ENCODE data around the gene SORL1. TPM values are rescaled to one million over a fixed set of nuclear protein-coding genes. Genes with fewer than 3 reads are reported as not detected.

SORL1 gene
- total and polyA plus RNA-seq, 2 of the 8 experiments (the other 6 are each of a cell fraction or from before 2014, with no cell fraction given), result 38.1 to 65.5 TPM

- Histone ChIP-seq H3K23me2 (ENCODE audit: low read depth, low read length) (no peaks in the 10 kb centered on the region), H3K4me3 (ENCODE audit: extremely low read depth in 1 of 4, insufficient read depth in 2 of 4, low read depth in 3 of 4, low read length in 4 of 4) (no peak overlapping the region), H3K18ac (ENCODE audit: extremely low read depth, low read length) (no peak overlapping the region), H2BK12ac (ENCODE audit: low read depth, low read length) (no peak overlapping the region), H4K20me1 (replicated peaks in 1 of 2; ENCODE audit: control insufficient read depth in 1 of 2, insufficient read depth in 2 of 2, low read length in 2 of 2) (no peaks in the 10 kb centered on the region), H3K56ac (replicated peaks; ENCODE audit: insufficient read length, low read depth, low read length) (no peak overlapping the region), H3K79me2 (ENCODE audit: control insufficient read depth in 1 of 2, insufficient read depth in 2 of 2, low read length in 2 of 2) (no peaks in the 10 kb centered on the region), H4K8ac (ENCODE audit: extremely low read depth, insufficient read depth, low read length) (no peak overlapping the region), H3K4me2 (ENCODE audit: insufficient read depth in 1 of 2, low read depth in 2 of 2, low read length in 2 of 2) (peak overlapping the region; percentile 6 to 12; a peak in 1 of 4 replicates), H3K9ac (replicated peaks in 1 of 4; ENCODE audit: extremely low read depth in 1 of 4, low read depth in 3 of 4, low read length in 3 of 4) (no peak overlapping the region), H3K27me3 (replicated peaks in 1 of 4; ENCODE audit: control insufficient read depth in 3 of 4, extremely low read depth in 1 of 4, insufficient read depth in 3 of 4, low read length in 3 of 4) (no peaks in the 10 kb centered on the region), H3K36me3 (ENCODE audit: control insufficient read depth in 2 of 4, insufficient read depth in 4 of 4, low read length in 3 of 4) (peaks cover 3 to 47% (median 22%) of the 10 kb centered on the region in 4 experiments; a peak in 6 of 8 replicates), H3K27ac (ENCODE audit: low read depth, low read length) (no peak overlapping the region), H3K4me1 (replicated peaks in 1 of 4; ENCODE audit: control insufficient read depth in 3 of 4, insufficient read depth in 4 of 4, low read length in 3 of 4) (peaks cover 0 to 11% (median 6%) of the 10 kb centered on the region in 4 experiments; a peak in 4 of 7 replicates), H3K14ac (ENCODE audit: insufficient read length) (no peak overlapping the region), H2BK15ac (ENCODE audit: low read length) (no peak overlapping the region), H3K9me3 (ENCODE audit: insufficient read depth in 2 of 2, low read depth in 1 of 2, low read length in 1 of 2) (no peaks in the 10 kb centered on the region), H3K4ac (replicated peaks; ENCODE audit: insufficient read length, low read depth, low read length) (no peak overlapping the region), H3K23ac (ENCODE audit: insufficient read length) (no peak overlapping the region), H3K79me1 (ENCODE audit: low read depth, low read length) (no peaks in the 10 kb centered on the region; the same call in 1 of the 2 replicates), H4K5ac (ENCODE audit: insufficient read length, low read depth, low read length) (no peak overlapping the region), H2BK20ac (ENCODE audit: low read length) (no peak overlapping the region), H2BK5ac (ENCODE audit: low read depth, low read length) (peak overlapping the region; percentile 0; the same call in 1 of the 2 replicates), H2BK120ac (replicated peaks; ENCODE audit: low read depth, low read length) (no peak overlapping the region), H4K91ac (replicated peaks; ENCODE audit: insufficient read length, low read length) (no peak overlapping the region), H2AK5ac (ENCODE audit: low read depth, low read length) (no peak overlapping the region), H2AFZ (ENCODE audit: low read length) (no peak overlapping the region)
- TF ChIP-seq NANOG (IDR thresholded peaks at IDR 0.05; ENCODE audit: insufficient read depth, low read depth, low read length, poor library complexity, severe bottlenecking), result peak; percentile 19
- TF ChIP-seq SP4 (IDR thresholded peaks at IDR 0.05; ENCODE audit: low read length), result no peak
- no peak for DNase-seq (ENCODE audit: low read depth in 1 of 2, low spot score in 2 of 2)
- WGBS, 2 experiments (ENCODE audit: extremely low coverage in 1 of 2, insufficient coverage in 1 of 2, insufficient read length in 1 of 2, insufficient replicate concordance in 2 of 2, low coverage in 1 of 2, low lambda C conversion rate in 2 of 2, missing lambda C conversion rate in 1 of 2), result 81% methylated on average over 7 of the region's 7 CpGs; no CpG with 5 or more reads in 1 of the 2 experiments
- peak; percentile 50 for FAIRE-seq
- CTCF ChIA-PET (ENCODE audit: partially characterized antibody), result interaction anchor here (0.8 to 3.4 kb wide), 5 partner anchors 11 to 299 kb away, joined by 3 to 11 read pairs (median 4); partner anchors contain the start of genes SORL1 and SORL1-AS1
- POLR2A ChIA-PET (ENCODE audit: partially characterized antibody), result interaction anchor here (1.2 to 2.3 kb wide), 3 partner anchors 10 to 15 kb away, joined by 3 to 6 read pairs (median 4); no protein-coding TSS in a partner anchor
Measured at GRCh38 chr11:121494355-121495099, 42.4 kb downstream of the SORL1 start.

All from H1 (cell line).